HEK293 (cell line): Measurements from ENCODE around the gene GP1BB.

Source experiments
- ZNF394 ChIP-seq: fragments of 450-650 bp; formaldehyde crosslinking; IDR thresholded peaks from 2 replicates; pipeline ENCODE4 v1.5.1; 2016; ENCODE audit warnings: missing biosample characterization, missing genetic modification characterization, mild to moderate bottlenecking, moderate library complexity, borderline replicate concordance
- ZNF660 ChIP-seq: fragments of 450-650 bp; IDR thresholded peaks from 2 replicates; pipeline ENCODE4 v1.5.1; 2018; ENCODE audit warnings: missing biosample characterization, mild to moderate bottlenecking, missing genetic modification characterization
- ZNF76 ChIP-seq: fragments of 450-650 bp; formaldehyde crosslinking; IDR thresholded peaks from 2 replicates; pipeline ENCODE4; 2016; ENCODE audit warnings: low read depth, missing biosample characterization, missing genetic modification characterization, borderline replicate concordance
- ZNF768 ChIP-seq: fragments of 450-650 bp; formaldehyde crosslinking; IDR thresholded peaks from 2 replicates; pipeline ENCODE4 v1.5.1; 2018; ENCODE audit warnings: missing biosample characterization, mild to moderate bottlenecking, missing genetic modification characterization
- ZNF785 ChIP-seq: fragments of 450-650 bp; formaldehyde crosslinking; IDR thresholded peaks from 2 replicates; pipeline ENCODE4 v1.5.1; 2016; ENCODE audit warnings: missing biosample characterization, missing genetic modification characterization
- TF ChIP-seq, protein P1 (sequence below): fragments of 450-650 bp; formaldehyde crosslinking; IDR thresholded peaks from 2 replicates; pipeline ENCODE4 v1.5.1; 2016; ENCODE audit warnings: missing biosample characterization, missing genetic modification characterization
- TF ChIP-seq, protein P2 (sequence below): fragments of 450-650 bp; IDR thresholded peaks from 2 replicates; pipeline ENCODE4 v1.5.1; 2018; ENCODE audit warnings: missing biosample characterization, missing genetic modification characterization
- TF ChIP-seq, protein P3 (sequence below): fragments of 450-650 bp; formaldehyde crosslinking; IDR thresholded peaks from 2 replicates; pipeline ENCODE4 v1.5.1; 2016; ENCODE audit warnings: missing biosample characterization, missing genetic modification characterization

DNA sequence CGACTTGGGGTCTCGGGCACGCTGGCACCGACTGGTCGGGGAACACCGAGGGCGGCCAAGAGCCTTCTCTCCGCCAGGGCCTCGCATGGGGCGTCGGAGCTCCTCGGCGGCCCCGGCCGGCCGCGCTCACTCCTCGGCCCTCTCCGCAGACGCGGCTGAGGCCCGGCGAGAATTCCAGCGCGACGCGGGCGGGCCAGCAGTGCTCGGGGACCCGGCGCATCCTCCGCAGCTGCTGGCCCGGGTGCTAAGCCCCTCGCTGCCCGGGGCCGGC, 42.8 kb downstream of the GP1BB start:
- TF ChIP-seq ZNF76 (no peak), ZNF394 (tag by site-specific recombination) (no peak), ZNF768 (no peak), ZNF660 (tag by site-specific recombination) (no peak), ZNF785 (tag by site-specific recombination) (no peak)
- TF ChIP-seq, protein P1, sequence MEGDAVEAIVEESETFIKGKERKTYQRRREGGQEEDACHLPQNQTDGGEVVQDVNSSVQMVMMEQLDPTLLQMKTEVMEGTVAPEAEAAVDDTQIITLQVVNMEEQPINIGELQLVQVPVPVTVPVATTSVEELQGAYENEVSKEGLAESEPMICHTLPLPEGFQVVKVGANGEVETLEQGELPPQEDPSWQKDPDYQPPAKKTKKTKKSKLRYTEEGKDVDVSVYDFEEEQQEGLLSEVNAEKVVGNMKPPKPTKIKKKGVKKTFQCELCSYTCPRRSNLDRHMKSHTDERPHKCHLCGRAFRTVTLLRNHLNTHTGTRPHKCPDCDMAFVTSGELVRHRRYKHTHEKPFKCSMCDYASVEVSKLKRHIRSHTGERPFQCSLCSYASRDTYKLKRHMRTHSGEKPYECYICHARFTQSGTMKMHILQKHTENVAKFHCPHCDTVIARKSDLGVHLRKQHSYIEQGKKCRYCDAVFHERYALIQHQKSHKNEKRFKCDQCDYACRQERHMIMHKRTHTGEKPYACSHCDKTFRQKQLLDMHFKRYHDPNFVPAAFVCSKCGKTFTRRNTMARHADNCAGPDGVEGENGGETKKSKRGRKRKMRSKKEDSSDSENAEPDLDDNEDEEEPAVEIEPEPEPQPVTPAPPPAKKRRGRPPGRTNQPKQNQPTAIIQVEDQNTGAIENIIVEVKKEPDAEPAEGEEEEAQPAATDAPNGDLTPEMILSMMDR (tag by site-specific recombination), result no peak
- TF ChIP-seq, protein P2, sequence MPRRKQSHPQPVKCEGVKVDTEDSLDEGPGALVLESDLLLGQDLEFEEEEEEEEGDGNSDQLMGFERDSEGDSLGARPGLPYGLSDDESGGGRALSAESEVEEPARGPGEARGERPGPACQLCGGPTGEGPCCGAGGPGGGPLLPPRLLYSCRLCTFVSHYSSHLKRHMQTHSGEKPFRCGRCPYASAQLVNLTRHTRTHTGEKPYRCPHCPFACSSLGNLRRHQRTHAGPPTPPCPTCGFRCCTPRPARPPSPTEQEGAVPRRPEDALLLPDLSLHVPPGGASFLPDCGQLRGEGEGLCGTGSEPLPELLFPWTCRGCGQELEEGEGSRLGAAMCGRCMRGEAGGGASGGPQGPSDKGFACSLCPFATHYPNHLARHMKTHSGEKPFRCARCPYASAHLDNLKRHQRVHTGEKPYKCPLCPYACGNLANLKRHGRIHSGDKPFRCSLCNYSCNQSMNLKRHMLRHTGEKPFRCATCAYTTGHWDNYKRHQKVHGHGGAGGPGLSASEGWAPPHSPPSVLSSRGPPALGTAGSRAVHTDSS (tag by site-specific recombination), result no peak
- TF ChIP-seq, protein P3, sequence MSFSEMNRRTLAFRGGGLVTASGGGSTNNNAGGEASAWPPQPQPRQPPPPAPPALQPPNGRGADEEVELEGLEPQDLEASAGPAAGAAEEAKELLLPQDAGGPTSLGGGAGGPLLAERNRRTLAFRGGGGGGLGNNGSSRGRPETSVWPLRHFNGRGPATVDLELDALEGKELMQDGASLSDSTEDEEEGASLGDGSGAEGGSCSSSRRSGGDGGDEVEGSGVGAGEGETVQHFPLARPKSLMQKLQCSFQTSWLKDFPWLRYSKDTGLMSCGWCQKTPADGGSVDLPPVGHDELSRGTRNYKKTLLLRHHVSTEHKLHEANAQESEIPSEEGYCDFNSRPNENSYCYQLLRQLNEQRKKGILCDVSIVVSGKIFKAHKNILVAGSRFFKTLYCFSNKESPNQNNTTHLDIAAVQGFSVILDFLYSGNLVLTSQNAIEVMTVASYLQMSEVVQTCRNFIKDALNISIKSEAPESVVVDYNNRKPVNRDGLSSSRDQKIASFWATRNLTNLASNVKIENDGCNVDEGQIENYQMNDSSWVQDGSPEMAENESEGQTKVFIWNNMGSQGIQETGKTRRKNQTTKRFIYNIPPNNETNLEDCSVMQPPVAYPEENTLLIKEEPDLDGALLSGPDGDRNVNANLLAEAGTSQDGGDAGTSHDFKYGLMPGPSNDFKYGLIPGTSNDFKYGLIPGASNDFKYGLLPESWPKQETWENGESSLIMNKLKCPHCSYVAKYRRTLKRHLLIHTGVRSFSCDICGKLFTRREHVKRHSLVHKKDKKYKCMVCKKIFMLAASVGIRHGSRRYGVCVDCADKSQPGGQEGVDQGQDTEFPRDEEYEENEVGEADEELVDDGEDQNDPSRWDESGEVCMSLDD (tag by site-specific recombination), result no peak
